ENCODE results near the gene HDAC7.

HDAC7 gene

DNA sequence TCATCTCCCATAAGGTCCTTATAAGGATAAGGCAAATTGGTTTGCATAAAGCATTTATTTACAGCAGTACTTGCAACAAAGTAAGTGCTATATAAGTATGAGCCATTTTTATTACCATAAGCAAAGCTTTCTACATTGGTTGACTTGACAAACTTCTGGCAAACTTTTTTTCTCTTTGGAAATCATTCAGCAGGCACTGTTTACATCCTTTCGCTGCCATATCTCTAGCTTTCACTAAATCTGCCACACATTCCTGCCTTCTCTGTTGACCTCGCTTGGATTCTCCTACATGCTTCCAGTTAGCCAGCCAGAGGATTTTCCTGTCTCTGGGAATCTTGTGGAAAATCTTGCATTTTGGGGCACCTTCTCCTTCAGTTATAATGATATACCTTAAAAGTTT lies 21.8 kb upstream of the HDAC7 start:
- TF ChIP-seq FOXM1 (IDR thresholded peaks at IDR 0.05; ENCODE audit: borderline replicate concordance) (no peak), HDGF (IDR thresholded peaks at IDR 0.05; ENCODE audit: borderline replicate concordance) (no peak), TARDBP (IDR thresholded peaks at IDR 0.05) (no peak), CTBP1 (IDR thresholded peaks at IDR 0.05; ENCODE audit: borderline replicate concordance) (no peak), FOXK2 (IDR thresholded peaks at IDR 0.05) (no peak), SP1 (IDR thresholded peaks at IDR 0.05) (no peak), ZNF384 (IDR thresholded peaks at IDR 0.05) (no peak), LEF1 (IDR thresholded peaks at IDR 0.05; ENCODE audit: borderline replicate concordance) (no peak)
- TF ChIP-seq, protein P1, sequence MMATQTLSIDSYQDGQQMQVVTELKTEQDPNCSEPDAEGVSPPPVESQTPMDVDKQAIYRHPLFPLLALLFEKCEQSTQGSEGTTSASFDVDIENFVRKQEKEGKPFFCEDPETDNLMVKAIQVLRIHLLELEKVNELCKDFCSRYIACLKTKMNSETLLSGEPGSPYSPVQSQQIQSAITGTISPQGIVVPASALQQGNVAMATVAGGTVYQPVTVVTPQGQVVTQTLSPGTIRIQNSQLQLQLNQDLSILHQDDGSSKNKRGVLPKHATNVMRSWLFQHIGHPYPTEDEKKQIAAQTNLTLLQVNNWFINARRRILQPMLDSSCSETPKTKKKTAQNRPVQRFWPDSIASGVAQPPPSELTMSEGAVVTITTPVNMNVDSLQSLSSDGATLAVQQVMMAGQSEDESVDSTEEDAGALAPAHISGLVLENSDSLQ (IDR thresholded peaks at IDR 0.05): no peak
- no peak for DNase-seq (ENCODE audit: extremely low spot score)
- POLR2A ChIA-PET: interaction anchor here (1.4 kb wide), 1 partner anchor 28 kb away, joined by 4 read pairs; no protein-coding TSS in a partner anchor
- CTCF ChIA-PET: interaction anchor here (0.9 to 1.8 kb wide), 3 partner anchors 35 to 99 kb away, joined by 3 to 9 read pairs (median 4); no protein-coding TSS in a partner anchor

DNA sequence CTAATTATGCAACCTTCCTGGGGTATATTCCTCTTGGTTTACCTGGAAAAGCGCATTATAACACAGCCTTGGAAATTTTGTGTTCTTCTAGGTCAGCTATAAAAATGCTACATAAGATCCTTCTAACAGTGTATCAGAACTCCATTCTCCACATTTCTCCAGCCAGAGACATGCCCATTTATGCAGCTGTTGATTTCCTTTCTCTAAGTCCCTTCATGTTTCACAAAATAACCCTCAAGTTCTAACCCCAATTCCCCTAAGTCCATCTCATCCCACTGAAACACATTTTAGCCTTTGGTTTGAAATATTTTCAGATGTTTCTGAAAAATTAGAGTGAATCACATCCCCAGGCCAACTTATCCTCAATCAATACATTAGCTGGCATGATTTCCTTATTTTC lies 20.9 kb upstream of the HDAC7 start:
- POLR2A ChIA-PET: no interaction called here
- no peak for DNase-seq (ENCODE audit: extremely low spot score)
- CTCF ChIA-PET: interaction anchor here (1.0 to 1.8 kb wide), 3 partner anchors 43 to 125 kb away, joined by 3 to 9 read pairs (median 3); no protein-coding TSS in a partner anchor
- no peak for TF ChIP-seq NFRKB (IDR thresholded peaks at IDR 0.05)
- TF ChIP-seq BHLHE40 (IDR thresholded peaks at IDR 0.05; ENCODE audit: borderline replicate concordance): no peak

DNA sequence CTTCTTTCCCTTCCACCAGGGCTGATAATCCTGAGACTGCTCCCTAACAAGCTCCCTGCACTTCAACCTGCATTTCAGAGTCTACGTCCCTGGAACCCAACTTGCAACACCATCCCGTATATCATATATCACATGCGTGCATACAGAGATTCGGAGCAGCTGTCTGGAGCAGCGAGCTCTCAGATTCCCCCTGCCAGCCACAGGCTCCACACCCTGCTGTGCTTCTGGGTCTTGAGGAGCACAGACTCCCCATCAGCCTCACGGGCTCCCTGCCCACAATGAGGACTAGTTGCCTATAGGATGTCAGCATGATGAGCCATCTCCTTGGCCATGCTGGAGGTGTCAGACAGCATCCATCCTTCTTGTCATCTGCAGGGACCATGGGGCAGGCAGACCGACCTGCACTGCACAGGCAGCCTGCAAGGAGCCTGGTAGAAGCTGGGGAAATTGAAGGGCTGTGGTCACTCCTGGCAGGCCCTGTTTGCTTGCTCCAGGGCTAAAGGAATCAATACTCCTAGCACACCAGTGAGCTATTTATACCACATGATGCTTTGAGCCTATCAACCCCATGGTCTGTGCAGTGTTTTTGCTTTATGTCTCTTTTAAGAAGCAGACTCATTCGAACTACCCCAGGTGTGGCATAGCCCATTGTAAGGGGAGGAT lies 19.6 kb upstream of the HDAC7 start:
- TF ChIP-seq ZNF384 (IDR thresholded peaks at IDR 0.05) (no peak), TARDBP (IDR thresholded peaks at IDR 0.05) (no peak), LEF1 (IDR thresholded peaks at IDR 0.05; ENCODE audit: borderline replicate concordance) (no peak), SP1 (IDR thresholded peaks at IDR 0.05) (no peak), FOXA1 (IDR thresholded peaks at IDR 0.05) (no peak), FOXK2 (IDR thresholded peaks at IDR 0.05) (no peak), ELF4 (IDR thresholded peaks at IDR 0.05) (no peak), ARNT (IDR thresholded peaks at IDR 0.05) (no peak), HDGF (IDR thresholded peaks at IDR 0.05; ENCODE audit: borderline replicate concordance) (no peak), CTBP1 (IDR thresholded peaks at IDR 0.05; ENCODE audit: borderline replicate concordance) (no peak), L3MBTL2 (conservative IDR thresholded peaks at IDR 0.05) (no peak), FOXM1 (IDR thresholded peaks at IDR 0.05; ENCODE audit: borderline replicate concordance) (no peak), SUZ12 (IDR thresholded peaks at IDR 0.05) (no peak), NFRKB (IDR thresholded peaks at IDR 0.05) (no peak), BHLHE40 (IDR thresholded peaks at IDR 0.05; ENCODE audit: borderline replicate concordance) (no peak)
- TF ChIP-seq, protein P1 (IDR thresholded peaks at IDR 0.05): no peak
- POLR2A ChIA-PET: interaction anchor here (1.0 to 2.4 kb wide), 6 partner anchors 8 to 133 kb away, joined by 3 to 11 read pairs (median 4); partner anchors contain the start of genes HDAC7 and SLC48A1
- CTCF ChIA-PET: interaction anchor here (0.6 to 3.3 kb wide), 25 partner anchors 8 to 124 kb away, joined by 3 to 28 read pairs (median 5); partner anchors contain the start of gene RAPGEF3

DNA sequence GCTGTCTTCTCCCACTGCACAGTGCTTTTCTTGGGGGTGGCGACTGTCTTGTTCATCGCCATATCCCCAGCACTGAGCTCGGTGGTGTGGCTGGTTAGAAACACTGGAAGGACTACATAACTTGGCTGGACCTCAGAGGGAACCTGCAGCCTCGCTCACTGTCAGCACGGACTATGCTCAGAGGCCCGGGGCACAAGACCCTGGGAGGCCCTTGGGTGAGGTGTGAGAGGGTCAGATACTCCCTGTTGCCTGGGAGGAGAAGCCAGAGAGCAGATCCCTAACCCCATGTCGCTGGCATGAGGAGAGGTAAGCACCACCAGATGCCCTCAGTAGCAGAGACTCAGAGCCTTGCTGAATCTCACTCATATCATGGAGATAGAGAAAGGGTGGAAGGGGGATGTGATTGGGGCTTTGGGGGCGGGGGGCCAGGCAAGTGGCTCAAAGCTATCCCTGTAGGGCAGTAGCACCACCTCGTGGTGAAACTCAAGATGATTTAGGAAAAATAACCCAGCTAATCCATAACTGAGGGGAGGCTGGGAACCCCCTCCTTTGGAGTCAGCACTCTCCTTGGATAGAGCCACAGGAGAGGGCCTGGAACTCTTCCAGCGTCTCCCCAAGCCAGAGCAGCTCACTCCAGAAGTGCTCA lies 18.7 kb upstream of the HDAC7 start:
- POLR2A ChIA-PET: interaction anchor here (1.0 to 2.4 kb wide), 6 partner anchors 18 to 132 kb away, joined by 3 to 11 read pairs (median 4); partner anchors contain the start of genes HDAC7 and SLC48A1
- CTCF ChIA-PET: interaction anchor here (0.6 to 3.3 kb wide), 33 partner anchors 9 to 326 kb away, joined by 3 to 28 read pairs (median 4); partner anchors contain the start of genes ENDOU and RAPGEF3
- no peak for TF ChIP-seq FOXM1 (IDR thresholded peaks at IDR 0.05; ENCODE audit: borderline replicate concordance)
- no peak for TF ChIP-seq L3MBTL2 (conservative IDR thresholded peaks at IDR 0.05)
- no peak for TF ChIP-seq ZNF384 (IDR thresholded peaks at IDR 0.05)
- no peak for TF ChIP-seq CTBP1 (IDR thresholded peaks at IDR 0.05; ENCODE audit: borderline replicate concordance)
- TF ChIP-seq SUZ12 (IDR thresholded peaks at IDR 0.05): no peak
- TF ChIP-seq, protein P1 (IDR thresholded peaks at IDR 0.05): no peak
- no peak for TF ChIP-seq ELF4 (IDR thresholded peaks at IDR 0.05)
- TF ChIP-seq ARNT (IDR thresholded peaks at IDR 0.05): no peak
- no peak for TF ChIP-seq FOXA1 (IDR thresholded peaks at IDR 0.05)
- no peak for TF ChIP-seq SP1 (IDR thresholded peaks at IDR 0.05)
- no peak for TF ChIP-seq LEF1 (IDR thresholded peaks at IDR 0.05; ENCODE audit: borderline replicate concordance)
- no peak for TF ChIP-seq FOXK2 (IDR thresholded peaks at IDR 0.05)
- DNase-seq (ENCODE audit: extremely low spot score): peak; percentile 72

More for the DNA sequence above, 19.6 kb upstream of the HDAC7 start:
- DNase-seq (ENCODE audit: extremely low spot score): no peak

DNA sequence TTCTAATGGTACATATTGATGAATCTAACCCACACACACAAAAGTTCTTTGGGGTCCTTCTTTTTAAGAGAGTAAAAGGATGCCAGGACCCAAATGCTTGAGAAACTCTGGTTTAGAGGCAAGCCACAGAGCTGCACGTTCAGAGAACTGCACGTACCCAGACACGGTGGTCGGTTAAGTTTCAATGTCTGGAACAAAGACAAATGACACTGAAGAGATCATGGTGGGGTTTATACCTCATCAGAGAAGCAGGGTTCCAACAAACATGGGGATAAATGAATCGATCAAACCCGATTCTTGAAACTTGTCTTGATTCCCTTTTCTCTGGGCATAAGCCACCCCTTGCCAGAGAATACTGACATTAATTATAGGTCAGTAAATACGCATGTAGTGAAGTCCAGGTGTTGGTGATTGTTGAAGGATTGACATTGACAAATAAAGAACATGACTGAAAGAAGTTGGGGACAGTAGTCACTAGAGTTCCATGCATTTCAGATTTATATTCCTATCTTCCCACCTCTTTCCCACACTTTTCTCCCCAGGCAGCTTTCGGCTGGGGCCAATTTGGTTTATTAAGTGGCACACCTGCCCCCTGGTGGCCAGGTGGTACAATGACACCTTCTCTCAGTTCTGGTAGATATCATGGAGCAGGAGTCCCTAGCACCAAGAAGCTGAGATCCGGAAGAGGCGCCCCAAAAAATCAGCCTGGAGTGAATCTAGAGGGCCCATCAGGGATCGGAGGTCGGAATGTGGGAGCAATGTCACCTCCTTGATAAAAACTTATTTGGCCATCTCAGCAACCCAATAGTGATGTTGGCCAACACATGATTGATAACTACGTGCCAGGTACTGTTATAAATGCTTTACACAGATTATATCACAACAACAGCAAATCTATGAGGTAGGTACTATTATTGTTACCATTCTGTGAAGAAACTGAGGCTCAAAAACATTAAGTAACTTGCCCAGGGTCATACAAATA lies 17.8 kb upstream of the HDAC7 start:
- DNase-seq (ENCODE audit: extremely low spot score): peak; percentile 76
- ChIA-PET CTCF (interaction anchor here (0.7 to 3.3 kb wide), 31 partner anchors 9 to 327 kb away, joined by 3 to 28 read pairs (median 5); partner anchors contain the start of genes ENDOU and RAPGEF3), POLR2A (interaction anchor here (0.8 to 2.4 kb wide), 4 partner anchors 9 to 69 kb away, joined by 3 to 11 read pairs (median 6); partner anchors contain the start of genes HDAC7 and SLC48A1)
- TF ChIP-seq FOXA1 (IDR thresholded peaks at IDR 0.05): no peak
- no peak for TF ChIP-seq L3MBTL2 (conservative IDR thresholded peaks at IDR 0.05)
- TF ChIP-seq HDGF (IDR thresholded peaks at IDR 0.05; ENCODE audit: borderline replicate concordance): no peak
- no peak for TF ChIP-seq CTBP1 (IDR thresholded peaks at IDR 0.05; ENCODE audit: borderline replicate concordance)
- no peak for TF ChIP-seq LEF1 (IDR thresholded peaks at IDR 0.05; ENCODE audit: borderline replicate concordance)
- no peak for TF ChIP-seq TARDBP (IDR thresholded peaks at IDR 0.05)
- TF ChIP-seq ZNF384 (IDR thresholded peaks at IDR 0.05): no peak
- TF ChIP-seq FOXM1 (IDR thresholded peaks at IDR 0.05; ENCODE audit: borderline replicate concordance): no peak
- no peak for TF ChIP-seq NFRKB (IDR thresholded peaks at IDR 0.05)
- TF ChIP-seq FOXK2 (IDR thresholded peaks at IDR 0.05): no peak
- no peak for TF ChIP-seq BHLHE40 (IDR thresholded peaks at IDR 0.05; ENCODE audit: borderline replicate concordance)
- no peak for TF ChIP-seq ELF4 (IDR thresholded peaks at IDR 0.05)
- no peak for TF ChIP-seq SUZ12 (IDR thresholded peaks at IDR 0.05)
- TF ChIP-seq, protein P1 (IDR thresholded peaks at IDR 0.05): no peak
- no peak for TF ChIP-seq ARNT (IDR thresholded peaks at IDR 0.05)
- TF ChIP-seq SP1 (IDR thresholded peaks at IDR 0.05): no peak
